Stimulated activated CD8-positive, alpha-beta memory T cell treated with anti-CD3 and anti-CD28 coated beads, Interleukin-12 subunit alpha, Interleukin-12 subunit beta, amount 100 ng/mL, for 4 hours (primary cell): ENCODE results near the gene TRAPPC6A.

Source experiments
- DNase-seq: peaks from one replicate; pipeline ENCODE4 v3.0.0-alpha.2; 2020; ENCODE audit warnings: low read depth

TRAPPC6A gene

DNA sequence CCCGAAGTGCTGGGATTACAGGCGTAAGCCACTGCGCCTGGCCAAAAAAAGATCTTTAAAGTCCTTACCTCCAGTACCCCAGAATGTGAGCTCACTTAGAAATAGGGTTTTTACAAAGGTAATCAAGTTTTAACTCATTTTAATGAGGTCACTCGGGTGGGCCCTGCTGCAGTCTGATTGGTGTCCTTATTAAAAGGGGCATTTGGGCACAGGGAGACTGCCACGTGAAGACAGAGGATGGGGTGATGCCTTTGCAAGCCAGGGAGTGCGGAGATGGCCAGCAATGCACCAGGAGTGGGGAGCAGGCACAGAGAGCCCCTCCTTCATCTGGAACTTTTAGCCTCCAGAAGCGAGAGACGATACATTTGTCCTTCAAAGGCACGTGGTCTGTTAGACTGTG, 28.9 kb downstream of the TRAPPC6A start:
- DNase-seq: no peak

DNA sequence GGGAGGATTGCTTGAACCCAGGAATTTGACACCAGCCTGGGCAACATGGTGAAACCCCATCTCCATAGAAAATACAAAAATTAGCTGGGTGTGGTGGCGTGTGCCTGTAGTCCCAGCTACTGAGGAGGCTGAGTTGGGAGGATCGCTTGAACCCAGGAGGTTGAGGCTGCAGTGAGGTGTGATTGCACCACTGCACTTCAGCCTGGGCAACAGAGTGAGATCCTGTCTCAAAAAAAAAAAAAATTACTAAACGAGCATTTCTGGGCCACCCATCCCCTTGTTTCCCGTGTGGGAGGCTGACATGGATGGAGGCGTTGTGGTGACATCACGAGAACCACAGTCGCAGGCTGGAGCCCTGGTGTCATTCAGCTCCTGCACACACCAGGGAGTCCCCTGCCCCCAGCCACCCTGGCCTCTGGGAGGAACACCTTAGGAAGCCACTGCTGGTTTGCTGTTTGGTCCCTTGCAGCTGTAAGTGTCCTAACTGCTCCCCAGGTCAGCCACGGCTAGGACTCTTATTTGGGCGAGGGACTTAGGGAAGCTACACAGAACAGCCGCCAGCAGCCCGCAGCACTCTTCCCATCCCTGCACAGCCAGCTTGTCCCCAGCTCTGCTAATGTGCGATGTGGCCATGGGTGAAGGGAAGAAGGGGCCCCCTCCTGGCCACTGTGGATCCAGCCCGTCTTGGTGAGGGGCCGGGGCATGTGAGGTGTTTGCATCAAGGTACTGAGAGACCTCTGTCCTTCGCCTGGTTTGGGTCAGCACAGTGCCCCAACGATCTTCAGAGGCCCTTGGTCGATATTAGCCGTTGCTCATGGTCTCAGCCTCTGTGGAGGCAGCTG, 30.0 kb downstream of the TRAPPC6A start:
- no peak for DNase-seq

DNA sequence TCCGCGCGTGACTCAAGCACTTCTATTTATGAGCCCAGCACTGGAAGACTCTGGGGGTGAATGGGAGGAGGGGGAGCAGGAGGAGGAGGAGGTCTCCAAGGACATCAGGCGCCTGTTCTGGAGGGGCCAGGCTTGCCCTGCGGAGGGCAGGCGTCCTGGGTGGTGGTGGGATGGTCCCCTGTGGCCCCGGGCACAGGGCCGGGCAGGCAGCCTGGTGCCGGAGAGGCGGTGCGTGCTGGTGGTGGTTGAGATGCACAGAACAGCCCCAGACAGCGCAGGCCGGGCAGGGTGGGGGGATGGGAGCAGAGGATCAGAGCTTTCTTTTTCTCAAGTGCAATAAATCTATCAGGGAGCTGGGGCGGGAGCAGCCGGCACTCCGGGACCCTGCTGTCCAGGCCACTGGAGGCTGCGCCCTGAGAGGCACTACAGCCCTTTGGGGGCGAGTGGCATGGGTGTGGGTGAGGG, 31.3 kb downstream of the TRAPPC6A start:
- no peak for DNase-seq

DNA sequence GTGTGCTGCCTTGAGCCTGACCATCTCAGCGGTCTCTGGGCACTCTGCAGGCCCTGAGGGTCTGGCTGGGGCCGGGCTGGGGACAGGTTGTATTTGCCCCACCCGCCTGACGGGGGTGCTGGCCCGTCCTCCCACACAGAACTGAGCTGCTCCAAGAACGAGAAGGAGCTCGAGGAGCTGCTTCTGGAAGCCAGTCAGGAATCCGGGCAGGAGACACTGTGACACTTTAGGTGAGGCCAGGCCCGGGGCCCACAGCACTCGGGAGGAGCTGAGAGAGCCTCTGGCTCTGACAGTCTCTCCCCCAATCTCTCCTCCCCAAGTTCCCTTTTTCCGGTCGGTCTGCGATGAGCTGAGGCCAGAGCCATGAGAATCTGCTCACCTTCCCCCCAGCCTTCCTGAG, 31.8 kb downstream of the TRAPPC6A start:
- no peak for DNase-seq

DNA sequence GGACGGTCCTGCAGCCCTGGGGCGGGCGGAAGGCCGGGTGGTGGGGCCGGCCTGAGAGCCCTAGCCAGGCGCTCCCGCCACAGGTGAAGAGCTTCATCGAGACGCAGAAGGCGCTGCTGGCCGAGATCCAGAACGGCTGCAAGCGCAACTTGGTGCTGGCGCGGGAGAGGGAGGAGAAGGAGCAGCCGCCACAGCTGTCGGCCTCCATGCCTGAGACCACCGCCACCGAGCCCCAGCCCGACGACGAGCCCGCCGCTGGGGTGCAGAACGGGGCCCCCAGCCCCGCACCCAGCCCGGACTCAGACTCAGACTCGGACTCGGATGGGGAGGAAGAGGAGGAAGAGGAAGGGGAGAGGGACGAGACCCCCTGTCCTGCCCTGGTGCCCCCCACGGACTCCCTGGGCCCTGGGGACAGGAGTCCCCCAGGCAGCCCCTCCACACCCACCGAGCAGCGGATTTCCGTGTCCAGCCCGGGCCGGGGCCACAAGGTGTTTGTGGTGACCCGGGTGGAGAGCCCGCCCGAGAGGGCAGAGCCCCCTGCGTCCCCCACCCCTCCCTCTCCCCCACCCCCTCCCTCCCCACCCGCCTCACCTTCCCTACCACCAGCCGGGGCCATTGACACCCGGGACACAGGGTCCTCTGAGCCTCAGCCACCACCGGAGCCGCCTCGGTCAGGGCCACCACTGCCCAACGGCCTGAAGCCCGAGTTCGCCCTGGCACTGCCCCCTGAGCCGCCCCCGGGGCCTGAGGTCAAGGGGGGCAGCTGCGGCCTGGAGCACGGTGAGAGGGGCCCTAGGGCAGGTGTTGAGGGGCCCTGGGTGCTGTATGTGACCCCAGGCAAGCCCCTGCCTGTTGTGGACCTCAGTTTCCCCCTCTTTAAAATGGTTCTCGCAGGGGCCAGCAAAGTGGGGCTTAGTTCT, 32.5 kb downstream of the TRAPPC6A start:
- DNase-seq: no peak

DNA sequence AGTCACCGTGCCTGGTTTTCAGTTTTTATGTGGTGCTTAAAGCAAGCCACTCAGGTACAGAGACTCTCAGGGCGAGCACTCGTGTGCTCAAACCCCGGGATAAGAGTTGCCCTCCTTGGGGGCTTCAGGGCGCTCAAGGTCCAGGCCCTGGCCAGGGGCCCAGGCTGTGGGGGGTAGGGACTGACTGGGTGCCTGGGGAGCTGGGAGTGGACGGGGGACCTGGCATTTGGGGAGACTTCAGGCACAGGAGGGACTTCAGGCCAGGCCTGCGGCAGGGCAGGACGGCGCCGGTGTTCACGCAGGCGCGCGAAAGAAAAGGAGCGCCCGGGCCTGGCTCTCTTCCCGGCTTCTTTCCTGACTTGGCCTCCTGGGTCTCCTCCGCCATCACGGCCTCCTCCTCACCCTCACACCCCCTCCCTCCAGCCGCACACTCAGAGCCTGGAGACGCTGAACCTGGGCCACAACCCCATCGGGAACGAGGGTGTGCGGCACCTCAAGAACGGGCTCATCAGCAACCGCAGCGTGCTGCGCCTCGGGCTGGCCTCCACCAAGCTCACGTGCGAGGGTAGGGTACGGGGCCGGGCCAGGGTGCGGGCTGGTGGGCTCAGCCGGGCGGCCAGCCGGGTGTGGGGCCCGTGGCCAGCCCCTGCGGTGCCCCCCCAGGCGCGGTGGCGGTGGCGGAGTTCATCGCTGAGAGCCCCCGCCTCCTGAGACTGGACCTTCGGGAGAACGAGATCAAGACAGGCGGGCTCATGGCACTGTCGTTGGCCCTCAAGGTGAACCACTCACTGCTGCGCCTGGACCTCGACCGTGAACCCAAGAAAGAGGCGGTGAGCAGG, 33.4 kb downstream of the TRAPPC6A start:
- no peak for DNase-seq

DNA sequence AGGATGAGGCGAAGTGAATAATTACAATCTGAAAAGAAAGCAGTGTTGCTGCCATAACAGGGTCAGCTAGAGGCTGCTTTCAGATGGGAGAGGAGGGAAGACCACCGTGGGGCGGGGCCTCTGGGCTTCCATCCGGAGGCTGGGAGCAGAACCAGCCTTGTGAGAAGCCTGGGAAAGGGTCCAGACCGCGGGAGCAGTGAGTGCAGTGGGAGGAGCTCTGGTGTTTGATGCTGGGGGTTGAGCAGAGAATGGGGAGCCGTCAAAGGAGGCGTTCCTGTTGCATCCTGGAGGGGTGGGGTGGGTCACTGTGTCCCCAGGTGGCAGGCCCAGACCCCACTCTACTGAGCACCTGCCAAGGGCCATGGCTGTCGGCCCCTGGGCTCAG, 35.3 kb downstream of the TRAPPC6A start:
- DNase-seq: no peak

DNA sequence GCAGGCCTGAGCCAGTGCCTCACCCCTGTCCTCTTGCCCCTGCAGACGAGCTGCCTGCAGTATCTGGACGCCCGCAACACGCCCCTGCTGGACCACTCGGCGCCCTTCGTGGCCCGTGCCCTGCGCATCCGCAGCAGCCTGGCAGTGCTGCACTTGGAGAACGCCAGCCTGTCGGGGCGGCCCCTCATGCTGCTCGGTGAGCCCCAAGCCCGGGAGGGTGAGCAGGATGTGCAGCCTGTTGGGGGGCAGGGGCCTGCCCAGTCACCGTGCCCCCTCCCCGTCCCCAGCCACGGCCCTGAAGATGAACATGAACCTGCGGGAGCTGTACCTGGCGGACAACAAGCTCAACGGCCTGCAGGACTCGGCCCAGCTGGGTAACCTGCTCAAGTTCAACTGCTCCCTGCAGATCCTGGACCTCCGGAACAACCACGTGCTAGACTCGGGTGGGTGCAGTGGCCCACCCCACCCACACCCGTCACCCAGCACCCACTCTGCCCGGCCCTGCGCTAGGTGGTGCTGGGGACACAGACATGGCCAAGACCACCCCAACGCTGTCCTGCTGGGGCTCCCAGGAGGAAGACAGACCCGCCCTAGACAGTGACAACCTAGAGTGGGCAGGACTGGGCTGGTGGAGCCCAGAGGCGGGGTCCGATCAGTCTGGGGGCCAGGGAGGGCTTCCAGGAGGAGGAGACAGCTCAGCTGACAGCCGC, 35.9 kb downstream of the TRAPPC6A start:
- no peak for DNase-seq

DNA sequence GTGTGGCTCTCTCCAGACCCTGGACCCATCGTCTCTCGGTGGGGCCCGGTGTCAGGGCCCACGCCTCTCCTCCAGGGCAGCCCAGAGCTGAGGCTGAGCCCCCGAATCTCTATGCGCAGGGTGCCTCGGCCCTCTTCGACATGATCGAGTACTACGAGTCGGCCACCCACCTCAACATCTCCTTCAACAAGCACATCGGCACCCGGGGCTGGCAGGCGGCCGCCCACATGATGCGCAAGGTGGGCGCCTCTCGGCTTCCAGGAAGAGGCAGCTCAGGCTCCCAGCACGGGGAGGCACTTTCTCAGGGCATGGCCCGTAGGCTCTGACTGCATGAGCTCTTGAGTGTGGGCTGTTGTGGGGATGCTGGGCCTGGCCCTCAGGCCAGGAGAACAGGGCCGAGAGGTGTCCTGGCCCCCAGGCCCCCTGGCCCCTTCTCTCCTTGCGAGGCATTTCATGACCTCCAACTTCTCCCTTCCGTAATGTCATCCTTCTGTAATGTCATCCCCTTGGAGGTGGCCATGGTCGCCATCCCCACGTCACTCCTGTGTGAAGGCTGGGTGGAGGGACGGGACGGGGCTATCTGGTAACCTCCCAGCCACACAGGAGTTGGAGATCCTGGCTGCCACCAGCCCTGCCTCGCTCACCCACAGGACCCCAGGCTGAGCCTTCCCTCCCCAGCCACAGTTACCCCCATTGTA, 36.7 kb downstream of the TRAPPC6A start:
- DNase-seq: no peak

DNA sequence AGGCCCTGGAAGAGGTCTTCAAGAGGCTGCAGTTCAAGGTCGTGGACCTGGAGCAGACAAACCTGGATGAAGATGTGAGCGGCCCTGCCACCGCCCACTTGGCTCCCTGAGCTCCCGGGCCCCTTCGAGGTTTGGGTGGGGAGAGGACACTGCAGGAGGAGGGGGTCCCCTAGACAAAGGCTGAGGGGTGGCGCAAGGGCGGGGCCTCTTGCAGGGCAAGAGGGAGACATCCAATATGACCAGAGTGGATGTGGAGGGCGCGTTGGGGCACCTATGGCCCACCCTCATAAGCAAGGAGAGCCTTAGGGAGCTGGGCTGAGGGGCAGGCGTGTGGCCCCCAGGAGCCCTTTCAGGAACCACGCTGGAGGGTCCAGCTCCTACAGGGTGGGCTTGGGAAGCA, 37.5 kb downstream of the TRAPPC6A start:
- DNase-seq: no peak

DNA sequence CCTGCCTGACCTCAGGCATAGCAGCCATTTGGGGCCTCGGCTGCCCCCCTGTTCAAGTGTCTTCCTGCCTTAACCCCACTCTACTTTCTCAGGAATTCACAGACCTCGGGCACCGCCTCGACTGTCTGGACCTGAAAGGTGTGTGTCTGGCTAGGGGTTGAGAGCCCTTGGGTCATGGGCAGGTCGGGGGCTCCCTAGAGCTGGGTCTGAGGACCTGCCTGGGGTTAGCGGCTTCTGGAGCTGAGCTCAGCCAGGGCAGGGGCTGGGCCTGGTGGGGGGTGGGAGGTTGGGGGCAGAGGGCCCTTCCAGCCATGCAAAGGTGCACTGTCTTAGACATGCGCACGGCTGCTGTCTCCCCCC, 37.9 kb downstream of the TRAPPC6A start:
- DNase-seq: no peak

DNA sequence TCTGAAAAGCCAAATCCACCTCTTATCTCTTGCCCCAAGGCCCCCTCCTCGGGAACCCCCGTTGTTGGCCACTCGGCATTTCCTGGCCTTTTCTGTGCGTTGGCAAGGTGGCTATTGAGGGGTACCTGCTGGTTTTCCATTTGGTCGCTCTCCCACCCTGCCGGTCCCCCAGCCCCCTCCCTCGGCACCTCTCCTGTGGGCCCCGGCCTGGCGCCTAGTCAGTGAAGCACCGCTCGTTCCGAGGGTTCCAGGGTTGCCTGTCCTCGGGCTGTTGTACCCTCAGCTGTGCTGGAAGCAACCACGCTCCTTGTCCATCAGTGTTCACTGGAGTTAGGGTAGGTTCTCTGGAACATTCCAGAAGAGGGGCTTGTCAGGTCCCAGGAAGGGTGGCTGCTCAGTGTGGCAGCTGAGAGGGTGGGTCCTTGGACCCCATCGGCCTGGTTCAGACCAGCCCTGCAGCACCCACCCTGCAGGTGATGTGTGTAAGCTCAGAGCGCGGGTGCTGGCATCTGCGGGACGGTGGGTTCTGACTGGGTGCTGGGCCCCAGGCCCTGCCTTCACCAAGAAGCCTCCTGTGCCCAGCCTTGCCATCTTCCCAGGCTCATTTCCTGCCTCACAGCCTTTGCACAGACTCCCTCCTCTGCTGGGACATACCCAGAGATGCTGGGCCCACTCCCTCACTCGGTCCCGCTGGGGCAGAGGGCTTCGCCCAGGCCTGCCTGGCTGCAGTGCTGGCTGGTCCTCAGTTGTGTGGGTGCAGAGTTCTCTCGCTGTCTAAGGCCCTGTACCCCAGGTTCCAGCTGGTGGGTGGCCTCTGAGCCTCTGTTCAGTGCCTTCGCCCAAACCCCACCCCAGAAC, 38.5 kb downstream of the TRAPPC6A start:
- DNase-seq: no peak

DNA sequence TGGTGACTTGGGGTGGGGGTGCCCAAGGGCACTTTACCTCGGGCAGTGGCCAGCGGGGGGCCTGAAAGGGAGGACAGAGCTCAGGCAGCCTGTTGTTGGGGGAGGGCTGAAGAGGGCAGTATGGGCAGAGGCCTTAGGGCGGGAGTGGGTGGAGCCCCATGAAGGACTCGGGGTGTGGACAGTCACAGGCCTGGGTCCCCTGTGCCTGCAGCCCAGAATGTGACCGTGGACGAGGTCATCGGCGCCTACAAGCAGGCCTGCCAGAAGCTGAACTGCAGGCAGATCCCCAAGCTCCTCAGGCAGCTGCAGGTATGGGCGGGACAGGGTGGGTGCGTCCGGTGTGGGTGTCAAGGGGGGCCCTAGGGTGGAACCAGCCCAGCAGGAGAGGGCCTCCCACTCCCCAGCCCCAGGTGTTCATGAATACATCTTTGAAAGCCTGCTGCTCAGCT, 39.7 kb downstream of the TRAPPC6A start:
- no peak for DNase-seq

DNA sequence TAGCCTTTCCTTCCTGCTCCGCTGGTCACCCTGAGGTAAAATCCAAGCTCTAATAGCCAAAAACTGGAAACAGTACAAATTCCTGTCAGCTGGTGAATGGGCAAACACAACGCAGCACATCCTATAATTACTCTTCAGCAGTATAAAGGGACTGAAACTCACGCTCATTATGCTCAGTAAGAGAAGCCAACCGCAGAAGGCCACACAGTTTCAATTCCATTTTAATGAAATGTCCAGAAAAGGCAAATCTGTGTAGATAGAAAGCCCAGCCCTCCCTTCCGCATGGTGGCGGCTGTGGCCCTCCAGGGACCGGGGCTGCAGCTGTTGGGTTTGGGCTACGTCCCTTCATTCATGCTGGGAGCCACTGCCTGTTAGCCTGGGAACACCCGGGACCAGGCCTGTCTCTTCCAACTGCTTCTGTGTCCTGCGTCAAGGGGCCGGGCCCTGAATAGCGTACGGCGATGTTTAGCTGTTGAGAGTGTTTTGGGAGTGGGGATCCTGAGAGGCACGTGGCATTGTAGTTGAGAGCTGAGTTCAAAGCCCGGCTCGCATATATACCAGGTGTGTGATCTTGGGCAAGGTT, 40.8 kb downstream of the TRAPPC6A start:
- no peak for DNase-seq

DNA sequence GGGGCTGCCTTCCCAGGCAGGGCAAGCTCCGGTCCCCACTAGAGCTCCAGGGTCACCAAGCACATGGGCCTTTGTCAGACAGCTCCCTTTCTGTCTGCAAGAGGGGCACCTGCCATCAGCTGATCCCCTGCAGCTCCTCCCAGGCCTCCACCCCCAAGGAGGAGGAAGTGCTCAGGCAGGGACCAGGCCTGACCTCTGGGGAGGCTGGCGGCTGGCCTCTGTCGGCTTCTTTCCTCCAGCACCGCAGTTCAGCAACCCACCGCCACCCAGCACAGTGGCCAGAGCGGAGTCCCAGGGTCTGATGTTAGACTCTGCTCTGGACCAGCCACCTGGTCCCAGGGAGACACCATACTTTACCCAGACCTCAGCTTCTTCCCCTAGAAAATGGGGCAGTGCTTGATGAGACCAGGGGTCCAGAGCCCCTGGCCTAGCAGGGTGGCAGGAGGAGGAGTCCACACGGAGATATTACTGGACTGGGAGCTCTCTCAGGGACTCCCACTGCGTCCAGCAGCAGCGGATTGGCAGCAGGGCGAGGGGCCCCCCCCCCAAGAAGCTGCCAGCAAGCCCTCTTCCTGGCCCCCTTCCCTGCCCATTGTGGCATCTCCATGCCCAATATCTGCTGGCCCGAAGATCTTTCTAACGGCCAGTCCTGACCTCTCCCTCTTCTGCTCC, 41.4 kb downstream of the TRAPPC6A start:
- no peak for DNase-seq

DNA sequence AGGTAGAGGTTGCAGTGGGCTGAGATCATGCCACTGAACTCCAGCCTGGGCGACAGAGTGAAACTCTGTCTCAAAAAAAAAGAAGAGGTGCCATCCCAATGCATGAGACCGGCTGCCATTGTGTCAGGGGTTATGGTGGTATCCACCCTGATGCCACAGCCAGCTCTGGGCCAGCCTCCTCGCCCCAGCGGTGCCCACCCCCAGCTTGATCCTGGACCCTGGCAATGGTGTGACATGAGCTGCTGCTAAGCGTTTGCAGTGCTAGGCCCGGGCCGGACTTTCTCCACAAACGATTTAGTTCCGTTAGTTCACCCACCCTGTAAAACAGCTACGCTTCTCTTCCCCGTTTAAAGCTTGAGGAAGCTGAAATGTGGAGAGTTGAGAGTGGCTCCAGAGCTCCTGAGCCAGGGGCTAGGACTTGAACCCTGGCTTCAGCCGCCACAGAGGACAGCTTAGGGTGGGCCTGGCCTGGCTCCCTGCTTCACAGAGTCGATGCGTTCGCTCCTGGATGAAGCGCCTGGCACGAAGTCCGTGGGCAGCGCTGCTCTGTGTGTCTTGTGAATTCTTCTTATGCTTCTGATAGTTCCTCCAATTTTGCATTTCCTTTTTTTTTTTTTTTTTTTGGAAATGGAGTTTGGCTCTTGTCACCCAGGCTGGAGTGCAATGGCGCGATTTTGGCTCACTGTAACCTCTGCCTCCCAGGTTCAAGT, 42.7 kb downstream of the TRAPPC6A start:
- no peak for DNase-seq

DNA sequence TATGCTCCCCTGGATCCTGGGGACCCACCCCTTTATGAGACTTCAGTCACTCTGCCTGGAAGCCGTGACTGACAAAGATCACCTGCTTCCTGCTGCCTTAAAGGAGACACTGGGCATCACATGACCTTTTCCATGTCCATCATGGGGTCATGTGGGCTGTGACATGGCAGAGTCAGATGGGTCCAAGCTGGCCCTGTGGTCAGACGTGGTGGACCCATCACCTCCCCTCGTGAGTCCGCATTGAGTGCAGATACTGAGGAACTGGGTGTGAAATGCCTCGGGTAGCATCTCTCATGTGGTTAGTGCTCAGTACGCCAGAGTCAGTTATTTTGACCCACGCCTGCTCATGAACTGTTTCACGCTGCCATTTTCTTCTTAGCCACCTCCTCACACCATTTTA, 44.4 kb downstream of the TRAPPC6A start:
- no peak for DNase-seq

DNA sequence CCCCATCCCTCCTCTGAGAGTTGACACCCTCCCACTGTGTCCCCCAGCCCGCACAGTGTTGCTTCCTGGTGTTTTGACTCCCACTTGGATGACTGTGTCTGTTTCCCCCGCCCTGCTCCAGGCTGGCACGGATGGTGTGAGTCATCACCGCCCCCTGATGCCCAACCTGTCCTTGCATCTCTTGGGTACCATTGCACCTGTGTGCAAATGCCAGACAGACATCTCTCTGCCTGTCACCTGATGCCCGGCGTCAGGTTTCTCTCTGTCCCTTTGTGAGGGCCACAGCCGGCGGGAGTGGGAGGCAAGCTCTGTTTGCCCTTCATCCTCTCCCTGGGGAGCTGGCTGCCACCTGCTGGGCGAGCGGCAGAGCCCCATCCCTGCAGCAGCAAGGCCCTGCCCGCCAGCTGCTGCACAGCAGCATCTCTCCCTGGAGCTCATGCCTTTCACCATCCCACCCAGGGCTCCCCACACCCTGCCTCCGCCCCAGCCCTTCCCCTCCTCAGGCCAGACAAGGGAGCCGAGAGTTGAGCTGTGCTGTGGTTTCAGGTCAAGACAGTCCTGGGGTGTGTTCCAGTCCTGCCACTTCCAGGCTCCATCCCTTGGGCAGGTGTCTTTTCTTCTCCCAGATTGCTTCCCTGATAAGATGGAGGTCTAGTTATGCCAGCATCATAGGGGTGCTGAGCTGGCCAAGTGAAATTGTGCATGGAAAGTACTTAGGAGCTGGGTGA, 47.0 kb downstream of the TRAPPC6A start:
- DNase-seq: no peak
